ENCODE data around the gene FAF1. TPM values are rescaled to one million over a fixed set of nuclear protein-coding genes. Genes with fewer than 3 reads are reported as not detected.
"Not testable (repeated sequence)": the region's sequence is repeated elsewhere in the genome, so short reads cannot be mapped to it uniquely, and the experiment has no call there.

The FAF1 gene
- total RNA-seq, 1 donor from 2014 or later: 54.7 TPM

- intact Hi-C loops (cut with DNase I): no loop called here
- ATAC-seq: no peak
- DNase-seq (ENCODE audit: low spot score): no peak
Observed at GRCh38 chr1:50747394-50747793, 212.7 kb downstream of the FAF1 start.

GRCh38 chr1:50742523-50742922, 217.5 kb downstream of the FAF1 start:
- intact Hi-C loops (cut with DNase I): no loop called here
- DNase-seq (ENCODE audit: low spot score): no peak
- ATAC-seq: no peak

GRCh38 chr1:50739125-50739524, 220.9 kb downstream of the FAF1 start:
- ATAC-seq (no peak), DNase-seq (ENCODE audit: low spot score) (no peak)
- intact Hi-C loops (cut with DNase I): no loop called here

- intact Hi-C loops (cut with DNase I): no loop called here
Observed at GRCh38 chr1:50735443-50735842, 224.6 kb downstream of the FAF1 start.

GRCh38 chr1:50727578-50727977, 232.5 kb downstream of the FAF1 start:
- DNase-seq (ENCODE audit: low spot score); intact Hi-C loops (cut with DNase I); ATAC-seq: not testable (repeated sequence)

More at GRCh38 chr1:50735443-50735842, 224.6 kb downstream of the FAF1 start:
- ATAC-seq: no peak
- DNase-seq (ENCODE audit: low spot score): no peak

- DNase-seq (ENCODE audit: low spot score): no peak
- no peak for ATAC-seq
- intact Hi-C loops (cut with DNase I): no loop called here
Observed at GRCh38 chr1:50724626-50725286, 235.3 kb downstream of the FAF1 start.

GRCh38 chr1:50720457-50721053, 239.5 kb downstream of the FAF1 start:
- DNase-seq (ENCODE audit: low spot score) (no peak), ATAC-seq (no peak)
- intact Hi-C loops (cut with DNase I): no loop called here

GRCh38 chr1:50719126-50719525, 240.9 kb downstream of the FAF1 start:
- intact Hi-C loops (cut with DNase I): no loop called here

GRCh38 chr1:50717327-50717726, 242.7 kb downstream of the FAF1 start:
- no peak for ATAC-seq
- no peak for DNase-seq (ENCODE audit: low spot score)
- intact Hi-C loops (cut with DNase I): no loop called here

More at GRCh38 chr1:50719126-50719525, 240.9 kb downstream of the FAF1 start:
- ATAC-seq (no peak), DNase-seq (ENCODE audit: low spot score) (no peak)

GRCh38 chr1:50716455-50716854, 243.6 kb downstream of the FAF1 start:
- intact Hi-C loops (cut with DNase I); DNase-seq (ENCODE audit: low spot score); ATAC-seq: not testable (repeated sequence)

- no peak for DNase-seq (ENCODE audit: low spot score)
- ATAC-seq: no peak
- intact Hi-C loops (cut with DNase I): no loop called here
Observed at GRCh38 chr1:50710099-50710498, 250.0 kb downstream of the FAF1 start.

- DNase-seq (ENCODE audit: low spot score): no peak
- no peak for ATAC-seq
- intact Hi-C loops (cut with DNase I): loop anchor here (10.0 kb wide), 1 partner anchor 343 kb away; no protein-coding TSS in a partner anchor
Observed at GRCh38 chr1:50707824-50708223, 252.2 kb downstream of the FAF1 start.

GRCh38 chr1:50705699-50706098, 254.4 kb downstream of the FAF1 start:
- intact Hi-C loops (cut with DNase I): loop anchor here (10.0 kb wide), 1 partner anchor 341 kb away; no protein-coding TSS in a partner anchor
- DNase-seq (ENCODE audit: low spot score): no peak
- no peak for ATAC-seq

GRCh38 chr1:50705041-50705440, 255.0 kb downstream of the FAF1 start:
- intact Hi-C loops (cut with DNase I): loop anchor here (10.0 kb wide), 1 partner anchor 340 kb away; no protein-coding TSS in a partner anchor
- ATAC-seq (no peak), DNase-seq (ENCODE audit: low spot score) (no peak)

- DNase-seq (ENCODE audit: low spot score): no peak
- intact Hi-C loops (cut with DNase I): loop anchor here (10.0 kb wide), 1 partner anchor 339 kb away; no protein-coding TSS in a partner anchor
- no peak for ATAC-seq
Observed at GRCh38 chr1:50704126-50704525, 255.9 kb downstream of the FAF1 start.

GRCh38 chr1:50703240-50703639, 256.8 kb downstream of the FAF1 start:
- intact Hi-C loops (cut with DNase I): loop anchor here (10.0 kb wide), 1 partner anchor 338 kb away; no protein-coding TSS in a partner anchor
- no peak for ATAC-seq

GRCh38 chr1:50702395-50702794, 257.7 kb downstream of the FAF1 start:
- DNase-seq (ENCODE audit: low spot score) (no peak), ATAC-seq (no peak)
- intact Hi-C loops (cut with DNase I): loop anchor here (10.0 kb wide), 1 partner anchor 338 kb away; no protein-coding TSS in a partner anchor

More at GRCh38 chr1:50703240-50703639, 256.8 kb downstream of the FAF1 start:
- no peak for DNase-seq (ENCODE audit: low spot score)

GRCh38 chr1:50701706-50702317, 258.3 kb downstream of the FAF1 start:
- DNase-seq (ENCODE audit: low spot score) (no peak), ATAC-seq (no peak)
- intact Hi-C loops (cut with DNase I): loop anchor here (10.0 kb wide), 1 partner anchor 337 kb away; no protein-coding TSS in a partner anchor

- DNase-seq (ENCODE audit: low spot score) (no peak), ATAC-seq (no peak)
- intact Hi-C loops (cut with DNase I): loop anchor here (10.0 kb wide), 1 partner anchor 336 kb away; no protein-coding TSS in a partner anchor
Observed at GRCh38 chr1:50700621-50701020, 259.4 kb downstream of the FAF1 start.

GRCh38 chr1:50700214-50700613, 259.9 kb downstream of the FAF1 start:
- DNase-seq (ENCODE audit: low spot score) (no peak), ATAC-seq (no peak)
- intact Hi-C loops (cut with DNase I): loop anchor here (10.0 kb wide), 1 partner anchor 335 kb away; no protein-coding TSS in a partner anchor

All from sciatic nerve (tissue), 2 donors.